HepG2 (cell line): ENCODE results near the gene FMOD. TPM values are rescaled to one million over a fixed set of nuclear protein-coding genes. Genes with fewer than 3 reads are reported as not detected.

Source experiments
- ATF7-NPFF ChIP-seq: sonication (generic); formaldehyde crosslinking; IDR thresholded peaks from 2 replicates; pipeline ENCODE4 v1.8.1; 2023; ENCODE audit warnings: mild to moderate bottlenecking, low read depth, missing genetic modification reagents, moderate library complexity
- FIP1L1 ChIP-seq: fragments of 200-400 bp; formaldehyde crosslinking; IDR thresholded peaks from 2 replicates; pipeline ENCODE4 v1.6.1; 2018; ENCODE audit warnings: low read depth, mild to moderate bottlenecking, low read length, moderate library complexity, borderline replicate concordance; ENCODE audit not compliant: insufficient read depth
- GATA4 ChIP-seq: sonication (generic); IDR thresholded peaks from 2 replicates; pipeline ENCODE4 v1.6.1; 2016; ENCODE audit warnings: antibody characterized with exemption, low read depth, borderline replicate concordance
- HNF1B ChIP-seq: sonication (generic); formaldehyde crosslinking; IDR thresholded peaks from 2 replicates; pipeline ENCODE4 v1.5.1; 2020; ENCODE audit warnings: mild to moderate bottlenecking, moderate library complexity, missing genetic modification reagents
- HNF4G ChIP-seq, 2 experiments: sonication (generic) in 1 of 2; formaldehyde crosslinking in 1 of 2; IDR thresholded peaks; 2 replicates each; pipeline versions ENCODE4 v1.4.0 to v1.6.1; 2011 to 2020; ENCODE audit warnings: borderline replicate concordance in 2 of 2, low read depth in 2 of 2, mild to moderate bottlenecking in 2 of 2, low read length in 1 of 2, missing genetic modification reagents in 1 of 2, moderate library complexity in 1 of 2
- KLF9 ChIP-seq: IDR thresholded peaks from 2 replicates; pipeline ENCODE4 v1.6.1; 2016; ENCODE audit warnings: low read depth
- NR2C2 ChIP-seq: sonication (generic); formaldehyde crosslinking; IDR thresholded peaks from 2 replicates; pipeline ENCODE4 v1.4.0; 2020; ENCODE audit warnings: missing genetic modification reagents, mild to moderate bottlenecking, moderate library complexity, borderline replicate concordance
- PRMT3 ChIP-seq: sonication (generic); formaldehyde crosslinking; IDR thresholded peaks from 2 replicates; pipeline ENCODE4 v1.8.1; 2022; ENCODE audit warnings: low read depth, mild to moderate bottlenecking, moderate library complexity, missing genetic modification reagents, borderline replicate concordance
- SIX1 ChIP-seq: sonication (generic); formaldehyde crosslinking; IDR thresholded peaks from 2 replicates; pipeline ENCODE4 v1.4.0; 2020; ENCODE audit warnings: missing genetic modification reagents, borderline replicate concordance
- SNAPC2 ChIP-seq: sonication (generic); formaldehyde crosslinking; IDR thresholded peaks from 2 replicates; pipeline ENCODE4 v1.8.1; 2022; ENCODE audit warnings: mild to moderate bottlenecking, missing genetic modification reagents
- TERF1 ChIP-seq: sonication (generic); formaldehyde crosslinking; IDR thresholded peaks from 2 replicates; pipeline ENCODE4 v1.8.0; 2022; ENCODE audit warnings: mild to moderate bottlenecking, missing genetic modification reagents, moderate library complexity
- TRIM22 ChIP-seq: fragments of 450-650 bp; IDR thresholded peaks from 2 replicates; pipeline ENCODE4 v1.6.1; 2017
- TRIM24 ChIP-seq: sonication (generic); formaldehyde crosslinking; IDR thresholded peaks from 2 replicates; pipeline ENCODE4 v1.8.0; 2022; ENCODE audit warnings: mild to moderate bottlenecking, missing genetic modification reagents
- ZBTB44 ChIP-seq: sonication (generic); formaldehyde crosslinking; IDR thresholded peaks from 2 replicates; pipeline ENCODE4 v1.4.0; 2020; ENCODE audit warnings: missing genetic modification reagents
- polyA plus RNA-seq, 8 experiments: library from polyadenylated mRNA; depleted of rRNA in 3 of 8; stranded (reverse) in 7 of 8; unstranded in 1 of 8; fragments of >200 nt; fragmentation: Illumina TruSeq in 4 of 8; extraction: Trizol in 4 of 8; gene quantifications; 2 replicates each; pipeline versions ENCODE4 v1.2.1 to v1.2.3, GENCODE V29; 2011 to 2016; ENCODE audit warnings: low read depth in 4 of 8, missing spikeins in 1 of 8, mixed read lengths in 1 of 8; ENCODE audit not compliant: insufficient read depth in 1 of 8
- total RNA-seq, 5 experiments: library from RNA; depleted of rRNA; stranded (reverse); fragments of >200 nt; fragmentation: Illumina TruSeq; extraction: Trizol; gene quantifications; 2 replicates each; pipeline ENCODE4 v1.2.3, GENCODE V29; 2016; ENCODE audit warnings: low read depth in 1 of 5
- TF ChIP-seq, protein P1 (sequence below): sonication (generic); formaldehyde crosslinking; IDR thresholded peaks from 2 replicates; pipeline ENCODE4 v1.4.0; 2020; ENCODE audit warnings: mild to moderate bottlenecking, missing genetic modification reagents
- TF ChIP-seq, protein P2 (sequence below): sonication (generic); formaldehyde crosslinking; IDR thresholded peaks from 2 replicates; pipeline ENCODE4 v1.8.0; 2022; ENCODE audit warnings: mild to moderate bottlenecking, missing genetic modification reagents; ENCODE audit not compliant: insufficient replicate concordance

FMOD gene
- total and polyA plus RNA-seq, 2 of the 13 experiments (the other 11 are each of a cell fraction or from before 2014, with no cell fraction given), result 0.08 TPM; not detected in 1

DNA sequence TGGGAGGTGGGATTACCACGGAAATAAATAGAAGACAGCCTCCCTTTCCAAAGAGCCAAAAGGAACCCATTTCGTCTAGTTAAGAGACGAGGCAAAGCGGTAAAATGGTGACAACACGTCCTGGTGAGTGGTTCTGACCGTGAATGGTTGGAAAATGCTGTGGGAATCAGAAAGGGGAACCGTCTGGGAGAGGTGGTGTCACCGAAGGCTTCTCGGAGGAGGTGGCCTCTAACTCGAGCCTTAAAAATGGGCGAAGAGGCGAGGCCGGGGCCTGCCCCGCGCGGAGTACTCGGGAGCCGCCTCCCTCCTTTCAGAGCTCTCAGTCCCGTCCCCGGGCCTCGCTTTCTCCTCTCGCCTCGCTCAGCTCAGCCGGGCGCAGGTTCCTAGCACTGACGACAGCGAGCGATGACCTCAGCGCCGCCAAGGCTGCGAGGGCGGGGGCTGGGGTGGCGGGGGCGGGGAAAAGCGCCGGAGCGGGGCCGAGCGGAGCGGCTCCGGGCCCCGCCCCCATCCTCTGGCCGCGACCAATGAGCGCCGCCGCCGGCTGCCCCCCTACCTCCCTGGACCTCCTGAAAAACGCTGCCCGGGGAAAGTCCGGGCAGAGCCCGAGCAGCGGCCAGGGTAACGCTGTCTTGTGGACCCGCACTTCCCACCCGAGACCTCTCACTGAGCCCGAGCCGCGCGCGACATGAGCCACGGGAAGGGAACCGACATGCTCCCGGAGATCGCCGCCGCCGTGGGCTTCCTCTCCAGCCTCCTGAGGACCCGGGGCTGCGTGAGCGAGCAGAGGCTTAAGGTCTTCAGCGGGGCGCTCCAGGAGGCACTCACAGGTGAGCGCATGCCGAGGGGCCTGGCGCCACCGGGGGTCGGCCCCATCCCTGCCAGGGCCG lies 45.8 kb downstream of the FMOD start, which contains the start of gene BTG2 (continued):
- no peak for TF ChIP-seq TRIM22
- TF ChIP-seq TERF1 (CRISPR knock-in tag), result no peak
- 0 out of 2 replicates have a peak, but pooled peaks have one; percentile 16 for TF ChIP-seq ZBTB44 (CRISPR knock-in tag)
- no peak for TF ChIP-seq FIP1L1
- TF ChIP-seq TRIM24 (CRISPR knock-in tag), result no peak
- TF ChIP-seq ATF7-NPFF (CRISPR knock-in tag), result peak; percentile 88
- TF ChIP-seq GATA4, result peak; percentile 87
- TF ChIP-seq KLF9, result peak; percentile 76; the same call in 1 of the 2 replicates
- TF ChIP-seq, protein P1, sequence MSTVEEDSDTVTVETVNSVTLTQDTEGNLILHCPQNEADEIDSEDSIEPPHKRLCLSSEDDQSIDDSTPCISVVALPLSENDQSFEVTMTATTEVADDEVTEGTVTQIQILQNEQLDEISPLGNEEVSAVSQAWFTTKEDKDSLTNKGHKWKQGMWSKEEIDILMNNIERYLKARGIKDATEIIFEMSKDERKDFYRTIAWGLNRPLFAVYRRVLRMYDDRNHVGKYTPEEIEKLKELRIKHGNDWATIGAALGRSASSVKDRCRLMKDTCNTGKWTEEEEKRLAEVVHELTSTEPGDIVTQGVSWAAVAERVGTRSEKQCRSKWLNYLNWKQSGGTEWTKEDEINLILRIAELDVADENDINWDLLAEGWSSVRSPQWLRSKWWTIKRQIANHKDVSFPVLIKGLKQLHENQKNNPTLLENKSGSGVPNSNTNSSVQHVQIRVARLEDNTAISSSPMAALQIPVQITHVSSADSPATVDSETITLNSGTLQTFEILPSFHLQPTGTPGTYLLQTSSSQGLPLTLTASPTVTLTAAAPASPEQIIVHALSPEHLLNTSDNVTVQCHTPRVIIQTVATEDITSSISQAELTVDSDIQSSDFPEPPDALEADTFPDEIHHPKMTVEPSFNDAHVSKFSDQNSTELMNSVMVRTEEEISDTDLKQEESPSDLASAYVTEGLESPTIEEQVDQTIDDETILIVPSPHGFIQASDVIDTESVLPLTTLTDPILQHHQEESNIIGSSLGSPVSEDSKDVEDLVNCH (CRISPR knock-in tag), result no peak
- 0 out of 2 replicates have a peak, but pooled peaks have one; percentile 30 for TF ChIP-seq SIX1 (CRISPR knock-in tag)
- no peak; the same call in 1 of the 2 replicates for TF ChIP-seq NR2C2 (CRISPR knock-in tag)
- peak; percentile 71 for TF ChIP-seq HNF1B (CRISPR knock-in tag)
- no peak for TF ChIP-seq SNAPC2 (CRISPR knock-in tag)
- TF ChIP-seq, protein P2, sequence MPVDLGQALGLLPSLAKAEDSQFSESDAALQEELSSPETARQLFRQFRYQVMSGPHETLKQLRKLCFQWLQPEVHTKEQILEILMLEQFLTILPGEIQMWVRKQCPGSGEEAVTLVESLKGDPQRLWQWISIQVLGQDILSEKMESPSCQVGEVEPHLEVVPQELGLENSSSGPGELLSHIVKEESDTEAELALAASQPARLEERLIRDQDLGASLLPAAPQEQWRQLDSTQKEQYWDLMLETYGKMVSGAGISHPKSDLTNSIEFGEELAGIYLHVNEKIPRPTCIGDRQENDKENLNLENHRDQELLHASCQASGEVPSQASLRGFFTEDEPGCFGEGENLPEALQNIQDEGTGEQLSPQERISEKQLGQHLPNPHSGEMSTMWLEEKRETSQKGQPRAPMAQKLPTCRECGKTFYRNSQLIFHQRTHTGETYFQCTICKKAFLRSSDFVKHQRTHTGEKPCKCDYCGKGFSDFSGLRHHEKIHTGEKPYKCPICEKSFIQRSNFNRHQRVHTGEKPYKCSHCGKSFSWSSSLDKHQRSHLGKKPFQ (CRISPR knock-in tag), result no peak
- no peak for TF ChIP-seq PRMT3 (CRISPR knock-in tag)
- no peak for TF ChIP-seq HNF4G (IDR thresholded peaks at IDR 0.05; ENCODE audit: borderline replicate concordance, low read depth, low read length)
- TF ChIP-seq HNF4G (CRISPR knock-in tag; IDR thresholded peaks at IDR 0.05; ENCODE audit: borderline replicate concordance, low read depth), result no peak
